ENCODE data around the gene GORASP2. TPM values are rescaled to one million over a fixed set of nuclear protein-coding genes. Genes with fewer than 3 reads are reported as not detected.

The GORASP2 gene
- total RNA-seq, 1 experiment from 2014 or later: 102 TPM

DNA sequence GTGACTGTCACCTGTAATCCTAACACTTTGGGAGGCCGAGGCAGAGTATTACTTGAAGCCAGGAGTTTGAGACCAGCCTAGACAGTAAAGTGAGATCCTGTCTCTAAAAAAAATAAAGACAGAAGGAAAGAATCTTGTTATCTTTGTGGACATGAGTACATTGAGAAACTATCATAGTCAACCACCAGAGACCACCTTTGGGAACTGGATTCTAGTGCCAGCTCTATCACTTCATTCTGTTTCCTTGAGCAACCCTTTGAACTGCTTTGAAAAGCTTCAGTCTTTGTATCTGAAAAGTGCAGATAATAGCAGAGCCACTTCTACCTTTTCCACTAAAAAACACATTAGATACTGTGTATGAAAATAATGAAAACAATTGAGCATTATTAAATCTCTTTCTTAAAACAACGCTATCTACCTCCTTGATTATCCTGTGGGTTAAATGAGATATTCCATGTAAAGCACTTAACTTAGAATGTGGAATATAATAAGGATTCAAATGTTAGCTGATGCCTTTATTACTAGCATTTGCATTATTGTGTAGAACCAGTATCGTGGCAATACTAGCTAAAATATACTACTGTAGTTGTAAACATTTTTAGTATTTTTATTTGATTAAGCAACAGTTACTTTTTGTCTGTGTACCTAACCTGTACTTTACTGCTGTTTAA, 8.8 kb downstream of the GORASP2 start (continued):
- TF ChIP-seq, protein P1, sequence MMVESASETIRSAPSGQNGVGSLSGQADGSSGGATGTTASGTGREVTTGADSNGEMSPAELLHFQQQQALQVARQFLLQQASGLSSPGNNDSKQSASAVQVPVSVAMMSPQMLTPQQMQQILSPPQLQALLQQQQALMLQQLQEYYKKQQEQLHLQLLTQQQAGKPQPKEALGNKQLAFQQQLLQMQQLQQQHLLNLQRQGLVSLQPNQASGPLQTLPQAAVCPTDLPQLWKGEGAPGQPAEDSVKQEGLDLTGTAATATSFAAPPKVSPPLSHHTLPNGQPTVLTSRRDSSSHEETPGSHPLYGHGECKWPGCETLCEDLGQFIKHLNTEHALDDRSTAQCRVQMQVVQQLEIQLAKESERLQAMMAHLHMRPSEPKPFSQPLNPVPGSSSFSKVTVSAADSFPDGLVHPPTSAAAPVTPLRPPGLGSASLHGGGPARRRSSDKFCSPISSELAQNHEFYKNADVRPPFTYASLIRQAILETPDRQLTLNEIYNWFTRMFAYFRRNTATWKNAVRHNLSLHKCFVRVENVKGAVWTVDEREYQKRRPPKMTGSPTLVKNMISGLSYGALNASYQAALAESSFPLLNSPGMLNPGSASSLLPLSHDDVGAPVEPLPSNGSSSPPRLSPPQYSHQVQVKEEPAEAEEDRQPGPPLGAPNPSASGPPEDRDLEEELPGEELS (CRISPR knock-in tag; IDR thresholded peaks at IDR 0.05): no peak
- no peak for TF ChIP-seq FOXK1 (CRISPR knock-in tag; IDR thresholded peaks at IDR 0.05)
- TF ChIP-seq, protein P2, sequence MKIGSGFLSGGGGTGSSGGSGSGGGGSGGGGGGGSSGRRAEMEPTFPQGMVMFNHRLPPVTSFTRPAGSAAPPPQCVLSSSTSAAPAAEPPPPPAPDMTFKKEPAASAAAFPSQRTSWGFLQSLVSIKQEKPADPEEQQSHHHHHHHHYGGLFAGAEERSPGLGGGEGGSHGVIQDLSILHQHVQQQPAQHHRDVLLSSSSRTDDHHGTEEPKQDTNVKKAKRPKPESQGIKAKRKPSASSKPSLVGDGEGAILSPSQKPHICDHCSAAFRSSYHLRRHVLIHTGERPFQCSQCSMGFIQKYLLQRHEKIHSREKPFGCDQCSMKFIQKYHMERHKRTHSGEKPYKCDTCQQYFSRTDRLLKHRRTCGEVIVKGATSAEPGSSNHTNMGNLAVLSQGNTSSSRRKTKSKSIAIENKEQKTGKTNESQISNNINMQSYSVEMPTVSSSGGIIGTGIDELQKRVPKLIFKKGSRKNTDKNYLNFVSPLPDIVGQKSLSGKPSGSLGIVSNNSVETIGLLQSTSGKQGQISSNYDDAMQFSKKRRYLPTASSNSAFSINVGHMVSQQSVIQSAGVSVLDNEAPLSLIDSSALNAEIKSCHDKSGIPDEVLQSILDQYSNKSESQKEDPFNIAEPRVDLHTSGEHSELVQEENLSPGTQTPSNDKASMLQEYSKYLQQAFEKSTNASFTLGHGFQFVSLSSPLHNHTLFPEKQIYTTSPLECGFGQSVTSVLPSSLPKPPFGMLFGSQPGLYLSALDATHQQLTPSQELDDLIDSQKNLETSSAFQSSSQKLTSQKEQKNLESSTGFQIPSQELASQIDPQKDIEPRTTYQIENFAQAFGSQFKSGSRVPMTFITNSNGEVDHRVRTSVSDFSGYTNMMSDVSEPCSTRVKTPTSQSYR (CRISPR knock-in tag; IDR thresholded peaks at IDR 0.05): no peak
- TF ChIP-seq, protein P3, sequence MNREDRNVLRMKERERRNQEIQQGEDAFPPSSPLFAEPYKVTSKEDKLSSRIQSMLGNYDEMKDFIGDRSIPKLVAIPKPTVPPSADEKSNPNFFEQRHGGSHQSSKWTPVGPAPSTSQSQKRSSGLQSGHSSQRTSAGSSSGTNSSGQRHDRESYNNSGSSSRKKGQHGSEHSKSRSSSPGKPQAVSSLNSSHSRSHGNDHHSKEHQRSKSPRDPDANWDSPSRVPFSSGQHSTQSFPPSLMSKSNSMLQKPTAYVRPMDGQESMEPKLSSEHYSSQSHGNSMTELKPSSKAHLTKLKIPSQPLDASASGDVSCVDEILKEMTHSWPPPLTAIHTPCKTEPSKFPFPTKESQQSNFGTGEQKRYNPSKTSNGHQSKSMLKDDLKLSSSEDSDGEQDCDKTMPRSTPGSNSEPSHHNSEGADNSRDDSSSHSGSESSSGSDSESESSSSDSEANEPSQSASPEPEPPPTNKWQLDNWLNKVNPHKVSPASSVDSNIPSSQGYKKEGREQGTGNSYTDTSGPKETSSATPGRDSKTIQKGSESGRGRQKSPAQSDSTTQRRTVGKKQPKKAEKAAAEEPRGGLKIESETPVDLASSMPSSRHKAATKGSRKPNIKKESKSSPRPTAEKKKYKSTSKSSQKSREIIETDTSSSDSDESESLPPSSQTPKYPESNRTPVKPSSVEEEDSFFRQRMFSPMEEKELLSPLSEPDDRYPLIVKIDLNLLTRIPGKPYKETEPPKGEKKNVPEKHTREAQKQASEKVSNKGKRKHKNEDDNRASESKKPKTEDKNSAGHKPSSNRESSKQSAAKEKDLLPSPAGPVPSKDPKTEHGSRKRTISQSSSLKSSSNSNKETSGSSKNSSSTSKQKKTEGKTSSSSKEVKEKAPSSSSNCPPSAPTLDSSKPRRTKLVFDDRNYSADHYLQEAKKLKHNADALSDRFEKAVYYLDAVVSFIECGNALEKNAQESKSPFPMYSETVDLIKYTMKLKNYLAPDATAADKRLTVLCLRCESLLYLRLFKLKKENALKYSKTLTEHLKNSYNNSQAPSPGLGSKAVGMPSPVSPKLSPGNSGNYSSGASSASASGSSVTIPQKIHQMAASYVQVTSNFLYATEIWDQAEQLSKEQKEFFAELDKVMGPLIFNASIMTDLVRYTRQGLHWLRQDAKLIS (CRISPR knock-in tag; IDR thresholded peaks at IDR 0.05; ENCODE audit: borderline replicate concordance): no peak
- TF ChIP-seq TEAD1 (CRISPR knock-in tag; IDR thresholded peaks at IDR 0.05): no peak
- TF ChIP-seq GABPB1 (CRISPR knock-in tag; IDR thresholded peaks at IDR 0.05): no peak
- TF ChIP-seq, protein P4, sequence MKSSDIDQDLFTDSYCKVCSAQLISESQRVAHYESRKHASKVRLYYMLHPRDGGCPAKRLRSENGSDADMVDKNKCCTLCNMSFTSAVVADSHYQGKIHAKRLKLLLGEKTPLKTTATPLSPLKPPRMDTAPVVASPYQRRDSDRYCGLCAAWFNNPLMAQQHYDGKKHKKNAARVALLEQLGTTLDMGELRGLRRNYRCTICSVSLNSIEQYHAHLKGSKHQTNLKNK (CRISPR knock-in tag; IDR thresholded peaks at IDR 0.05): no peak

DNA sequence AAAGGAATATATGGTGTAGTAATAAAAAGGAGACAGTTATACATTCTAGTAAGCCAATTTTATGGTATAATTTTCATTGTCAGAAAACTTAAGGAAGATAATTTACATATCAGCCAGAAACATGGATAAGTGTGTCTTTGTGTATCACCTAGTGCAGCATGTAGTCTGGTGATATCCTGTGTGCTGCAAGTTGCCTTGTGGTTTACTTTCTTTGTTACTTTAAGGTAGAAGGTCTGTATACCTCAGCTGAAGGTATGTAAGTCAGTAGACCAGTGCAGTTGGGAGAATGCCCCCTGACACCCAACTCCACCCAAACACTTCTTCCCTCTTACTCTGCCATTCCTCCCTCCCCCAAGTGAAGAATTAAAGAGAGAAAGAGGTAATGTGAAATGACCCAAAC, 11.0 kb downstream of the GORASP2 start:
- ATAC-seq: no peak
- no peak overlapping the region; the same call in 1 of the 2 replicates for H3K27ac Mint-ChIP-seq
- H3K4me3 Mint-ChIP-seq: no peak overlapping the region
- TF ChIP-seq JUN (CRISPR knock-in tag; IDR thresholded peaks at IDR 0.05) (no peak), TEAD1 (CRISPR knock-in tag; IDR thresholded peaks at IDR 0.05) (no peak), GTF2I (CRISPR knock-in tag; conservative IDR thresholded peaks at IDR 0.05) (no peak), ZNF138 (CRISPR knock-in tag; conservative IDR thresholded peaks at IDR 0.05) (no peak), IRF2 (CRISPR knock-in tag; IDR thresholded peaks at IDR 0.05; ENCODE audit: borderline replicate concordance, low read depth) (no peak), ZNF317 (CRISPR knock-in tag; IDR thresholded peaks at IDR 0.05; ENCODE audit: borderline replicate concordance, low read depth) (no peak)
- TF ChIP-seq, protein P1 (CRISPR knock-in tag; IDR thresholded peaks at IDR 0.05): no peak
- TF ChIP-seq, protein P5, sequence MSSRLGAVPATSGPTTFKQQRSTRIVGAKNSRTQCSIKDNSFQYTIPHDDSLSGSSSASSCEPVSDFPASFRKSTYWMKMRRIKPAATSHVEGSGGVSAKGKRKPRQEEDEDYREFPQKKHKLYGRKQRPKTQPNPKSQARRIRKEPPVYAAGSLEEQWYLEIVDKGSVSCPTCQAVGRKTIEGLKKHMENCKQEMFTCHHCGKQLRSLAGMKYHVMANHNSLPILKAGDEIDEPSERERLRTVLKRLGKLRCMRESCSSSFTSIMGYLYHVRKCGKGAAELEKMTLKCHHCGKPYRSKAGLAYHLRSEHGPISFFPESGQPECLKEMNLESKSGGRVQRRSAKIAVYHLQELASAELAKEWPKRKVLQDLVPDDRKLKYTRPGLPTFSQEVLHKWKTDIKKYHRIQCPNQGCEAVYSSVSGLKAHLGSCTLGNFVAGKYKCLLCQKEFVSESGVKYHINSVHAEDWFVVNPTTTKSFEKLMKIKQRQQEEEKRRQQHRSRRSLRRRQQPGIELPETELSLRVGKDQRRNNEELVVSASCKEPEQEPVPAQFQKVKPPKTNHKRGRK (CRISPR knock-in tag; IDR thresholded peaks at IDR 0.05; ENCODE audit: borderline replicate concordance): no peak
- TF ChIP-seq, protein P6, sequence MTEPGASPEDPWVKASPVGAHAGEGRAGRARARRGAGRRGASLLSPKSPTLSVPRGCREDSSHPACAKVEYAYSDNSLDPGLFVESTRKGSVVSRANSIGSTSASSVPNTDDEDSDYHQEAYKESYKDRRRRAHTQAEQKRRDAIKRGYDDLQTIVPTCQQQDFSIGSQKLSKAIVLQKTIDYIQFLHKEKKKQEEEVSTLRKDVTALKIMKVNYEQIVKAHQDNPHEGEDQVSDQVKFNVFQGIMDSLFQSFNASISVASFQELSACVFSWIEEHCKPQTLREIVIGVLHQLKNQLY (CRISPR knock-in tag; IDR thresholded peaks at IDR 0.05): no peak
- POLR2A ChIA-PET: no interaction called here
- CTCF ChIA-PET: interaction anchor here (1.6 kb wide), 1 partner anchor 476 kb away, joined by 3 read pairs; no protein-coding TSS in a partner anchor
- no peaks in the 10 kb centered on the region; the same call in 1 of the 2 replicates for H3K36me3 Mint-ChIP-seq
- H3K9me3 Mint-ChIP-seq: no peaks in the 10 kb centered on the region
- no peaks in the 10 kb centered on the region for H3K27me3 Mint-ChIP-seq (ENCODE audit: low read depth)
- peaks cover 27% of the 10 kb centered on the region for H3K4me1 Mint-ChIP-seq
- DNase-seq (ENCODE audit: low spot score): no peak

Data from WTC11 (cell line).